Muscle of arm (tissue), 12 donors: ENCODE data around the gene NUDT3. TPM values are rescaled to one million over a fixed set of nuclear protein-coding genes. Genes with fewer than 3 reads are reported as not detected.
A peak's percentile ranks its signal among the peaks of the same experiment; 100 is the strongest.
"Not testable (repeated sequence)": the region's sequence is repeated elsewhere in the genome, so short reads cannot be mapped to it uniquely, and the experiment has no call there.

ENCODE experiments used
- DNase-seq: peaks from one replicate; pipeline ENCODE4 v3.0.0-alpha.2; 2013
- polyA plus RNA-seq, 12 donors: library from polyadenylated mRNA; unstranded; fragments of 120-200 nt; gene quantifications; one replicate each; pipeline ENCODE4 v1.2.1, GENCODE V29; 2013; ENCODE audit not compliant: insufficient read length in 12 of 12

NUDT3 gene
- polyA plus RNA-seq, 12 donors, result 17.6 to 36.9 (median 27.8) TPM; not detected in 1

DNA sequence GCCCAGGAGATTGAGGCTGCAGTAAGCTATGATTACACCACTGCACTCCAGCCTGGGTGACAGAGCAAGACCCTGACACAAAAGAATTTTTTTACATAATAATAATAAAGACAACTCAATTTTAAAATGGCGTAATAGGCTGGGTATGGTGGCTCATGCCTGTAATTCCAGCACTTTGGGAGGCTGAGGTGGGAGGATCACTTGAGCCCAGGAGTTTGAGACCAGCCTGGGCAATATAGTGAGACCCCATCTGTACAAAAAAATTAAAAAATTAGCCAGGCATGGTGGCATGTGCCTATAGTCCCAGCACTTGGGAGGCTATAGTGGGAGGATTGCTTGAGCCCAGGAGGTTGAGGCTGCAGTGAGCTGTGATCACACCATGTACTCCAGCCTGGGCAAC is 15.4 kb upstream of the NUDT3 start:
- not testable (repeated sequence) for DNase-seq

DNA sequence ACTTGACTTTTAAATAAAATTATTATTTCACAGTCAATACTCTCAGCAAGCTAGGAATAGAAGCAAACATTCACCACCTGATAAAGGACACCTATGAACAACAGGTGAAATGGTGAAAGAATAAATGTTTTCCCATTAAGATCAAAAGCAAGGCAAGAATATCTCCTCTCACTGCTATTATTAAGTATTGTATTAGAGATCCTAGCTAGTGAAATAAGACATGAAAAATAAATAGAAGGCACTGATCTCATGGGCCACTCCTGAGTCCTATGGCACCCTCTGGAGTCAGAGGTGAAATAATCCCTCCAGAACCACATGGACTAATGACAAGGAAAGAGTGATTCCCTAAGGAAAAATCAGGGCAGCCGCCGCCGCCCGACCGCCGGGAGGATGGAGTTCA is 4.0 kb upstream of the NUDT3 start:
- DNase-seq, result no peak

DNA sequence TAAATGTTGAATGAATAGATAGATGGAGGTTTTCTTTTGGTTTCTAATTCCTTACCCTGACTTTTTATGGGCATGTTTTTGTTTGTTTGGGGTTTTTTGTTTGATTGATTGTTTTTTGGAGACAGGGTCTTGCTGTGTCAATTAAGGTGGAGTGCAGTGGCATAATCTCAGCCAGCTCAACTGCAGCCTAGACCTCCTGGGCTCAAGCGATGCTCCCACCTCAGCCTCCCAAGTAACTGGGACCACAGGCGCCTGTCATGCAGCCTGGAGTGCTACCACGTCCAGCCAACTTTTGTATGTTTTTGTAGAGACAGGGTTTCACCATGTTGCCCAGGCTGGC is 1.5 kb upstream of the NUDT3 start:
- DNase-seq, result no peak

DNA sequence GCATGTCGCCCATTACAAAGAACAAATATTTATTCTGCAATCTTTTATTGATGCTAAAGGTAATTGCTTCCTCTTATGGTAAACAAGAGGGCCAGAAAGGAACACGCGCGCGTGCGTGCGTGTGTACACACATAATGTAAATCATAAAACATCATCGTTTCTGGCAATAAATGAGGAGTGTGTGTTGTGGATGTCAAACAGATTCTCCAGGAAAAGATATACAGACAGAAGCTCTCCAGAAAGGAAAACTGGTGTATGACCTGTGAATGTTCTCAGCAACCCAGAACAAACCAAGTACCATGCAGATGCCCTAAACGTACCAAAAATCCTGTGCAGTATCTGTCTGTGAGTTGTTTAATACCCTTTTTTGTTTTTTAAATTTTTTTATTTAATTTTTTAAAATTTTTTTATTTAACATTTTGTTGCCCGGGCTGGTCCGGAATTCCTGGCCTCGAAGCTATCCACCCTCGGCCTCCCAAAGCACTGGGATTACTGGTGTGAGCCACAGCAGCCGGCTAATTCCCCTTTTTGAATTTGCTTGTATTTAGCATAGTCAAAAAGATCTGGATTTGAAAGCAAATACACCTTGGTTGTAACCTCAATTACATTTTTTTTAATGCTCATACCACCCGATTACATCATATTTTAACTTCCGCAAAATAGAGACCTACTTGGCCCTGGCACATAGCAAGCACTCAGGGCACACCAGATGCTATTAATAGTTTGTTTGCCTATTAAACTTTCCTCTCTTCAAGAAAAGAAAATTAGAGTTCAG is 909 bp upstream of the NUDT3 start:
- no peak for DNase-seq

DNA sequence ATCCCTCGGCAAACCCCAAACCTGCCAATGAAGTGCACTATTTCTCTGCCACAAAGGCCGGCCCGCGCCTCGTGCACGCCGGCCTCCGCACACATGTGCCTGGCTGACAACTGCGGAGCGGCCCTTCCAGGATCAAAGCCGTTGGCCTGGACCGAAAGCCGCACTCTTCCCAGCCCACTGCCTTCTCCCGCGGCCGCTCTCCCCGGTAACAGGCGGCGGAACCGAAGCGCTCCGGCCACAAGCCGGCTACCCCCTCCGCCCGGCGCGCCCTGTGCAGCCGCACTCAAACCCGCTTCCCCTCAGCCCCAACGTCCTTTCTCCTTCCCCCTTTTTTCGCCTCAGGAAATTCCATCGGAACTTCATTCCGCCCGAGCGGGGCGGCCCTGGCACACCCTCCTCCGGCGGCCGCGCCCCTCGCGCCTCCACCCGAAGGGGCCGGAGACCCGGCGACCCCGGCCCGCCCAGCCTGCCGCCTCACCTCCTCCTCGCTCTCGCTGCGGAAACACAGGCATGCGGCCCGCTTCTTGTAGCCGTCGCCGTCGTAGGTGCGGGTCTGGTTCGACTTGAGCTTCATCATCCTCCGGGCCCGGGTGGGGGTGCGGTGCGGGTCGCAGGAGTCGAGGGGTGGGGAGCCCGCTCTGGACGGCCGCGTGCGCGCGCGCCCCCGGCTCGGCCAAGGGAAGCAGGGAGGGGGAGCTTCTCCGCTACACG is 528 bp downstream of the NUDT3 start:
- DNase-seq, result peak; percentile 58

DNA sequence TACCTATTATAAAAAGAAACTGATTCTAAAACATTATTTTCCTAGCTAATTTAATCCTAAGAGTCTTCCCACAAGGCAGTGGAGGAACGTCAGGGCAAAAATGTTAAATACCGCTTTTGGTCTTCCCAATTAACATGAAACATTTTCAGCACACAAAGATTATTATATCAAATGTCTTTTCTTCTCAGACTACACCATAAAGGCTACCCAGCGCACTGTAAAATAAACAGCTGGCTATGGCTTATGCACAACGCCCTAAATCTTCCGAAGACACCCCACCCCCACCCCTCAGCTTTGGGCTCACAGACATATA is 1.0 kb downstream of the NUDT3 start:
- no peak for DNase-seq

DNA sequence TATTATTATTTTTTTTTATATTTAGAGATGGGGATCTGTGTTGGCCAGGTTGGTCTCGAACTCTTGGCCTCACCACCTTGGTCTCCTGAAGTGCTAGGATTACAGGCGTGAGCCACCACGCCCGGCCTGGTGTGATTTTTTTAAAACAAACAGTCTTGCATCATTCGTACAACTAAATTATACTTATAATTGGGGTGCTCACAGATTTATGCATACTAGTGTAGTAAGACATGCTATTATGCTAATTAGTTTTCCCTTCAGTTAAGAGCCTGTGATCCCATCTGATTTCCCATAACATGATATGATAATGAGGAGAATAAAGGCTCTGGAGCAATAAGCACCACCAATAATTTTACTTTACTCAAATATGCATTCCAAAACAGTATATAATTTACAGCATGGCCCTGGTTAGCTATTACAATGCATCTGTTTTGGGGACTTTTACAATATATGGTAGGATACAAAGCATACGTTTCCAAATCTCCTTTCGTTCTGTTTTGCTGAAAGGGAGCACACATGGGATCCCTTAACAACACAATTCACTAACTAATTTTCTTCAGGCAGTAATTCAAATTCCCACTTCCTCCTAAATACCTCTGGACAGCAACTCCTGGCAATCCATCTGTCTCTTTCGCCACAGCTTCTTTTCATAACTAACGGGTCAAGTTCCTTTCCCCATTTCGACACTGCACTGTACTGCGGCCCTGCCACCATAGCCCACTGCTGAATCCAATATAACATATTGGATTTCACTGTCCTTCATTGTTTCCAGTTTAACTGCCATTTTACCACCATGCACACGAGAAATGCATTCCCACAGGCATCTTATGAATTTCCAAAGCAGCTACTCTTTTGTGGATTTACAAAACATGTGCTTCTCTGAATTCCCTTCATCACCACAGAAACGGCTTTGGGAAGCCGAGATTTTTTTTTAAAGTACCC is 1.7 kb downstream of the NUDT3 start:
- DNase-seq, result peak; percentile 58

DNA sequence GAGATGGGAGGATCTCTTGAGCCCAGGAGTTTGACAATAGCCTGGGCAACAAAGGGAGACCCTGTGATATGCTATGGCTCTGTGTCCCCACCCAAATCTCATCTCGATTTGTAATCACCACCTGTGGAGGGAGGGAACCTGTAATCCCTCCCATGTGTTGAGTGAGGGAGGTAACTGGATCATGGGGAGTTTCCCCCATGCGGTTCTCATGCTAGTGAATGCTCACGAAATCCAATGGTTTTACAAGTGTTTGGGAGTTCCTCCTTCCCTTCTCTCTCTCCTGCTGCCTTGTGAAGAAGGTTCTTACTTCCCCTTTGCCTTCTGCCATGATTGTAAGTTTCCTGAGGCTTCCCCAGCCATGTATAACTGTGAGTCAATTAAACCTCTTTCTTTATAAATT is 3.4 kb downstream of the NUDT3 start:
- DNase-seq, result no peak

DNA sequence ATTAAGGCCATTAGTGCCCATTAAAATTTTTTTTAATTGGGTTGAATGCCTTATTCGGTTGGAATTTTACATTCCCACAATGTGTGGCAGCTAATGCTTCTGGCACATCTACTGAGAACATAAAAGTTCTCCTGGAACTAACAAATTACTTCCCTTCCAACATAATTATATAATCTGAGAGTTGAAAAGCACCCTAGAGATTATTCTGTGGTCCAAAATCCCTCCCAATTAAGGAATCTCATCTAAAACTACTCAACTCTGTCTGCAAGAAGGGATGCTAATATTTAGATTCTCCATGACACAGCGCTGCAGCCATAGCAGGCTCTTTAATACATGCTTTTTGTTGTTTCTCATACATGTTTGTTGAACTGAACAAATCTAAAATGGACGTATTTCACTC is 4.0 kb downstream of the NUDT3 start:
- no peak for DNase-seq

DNA sequence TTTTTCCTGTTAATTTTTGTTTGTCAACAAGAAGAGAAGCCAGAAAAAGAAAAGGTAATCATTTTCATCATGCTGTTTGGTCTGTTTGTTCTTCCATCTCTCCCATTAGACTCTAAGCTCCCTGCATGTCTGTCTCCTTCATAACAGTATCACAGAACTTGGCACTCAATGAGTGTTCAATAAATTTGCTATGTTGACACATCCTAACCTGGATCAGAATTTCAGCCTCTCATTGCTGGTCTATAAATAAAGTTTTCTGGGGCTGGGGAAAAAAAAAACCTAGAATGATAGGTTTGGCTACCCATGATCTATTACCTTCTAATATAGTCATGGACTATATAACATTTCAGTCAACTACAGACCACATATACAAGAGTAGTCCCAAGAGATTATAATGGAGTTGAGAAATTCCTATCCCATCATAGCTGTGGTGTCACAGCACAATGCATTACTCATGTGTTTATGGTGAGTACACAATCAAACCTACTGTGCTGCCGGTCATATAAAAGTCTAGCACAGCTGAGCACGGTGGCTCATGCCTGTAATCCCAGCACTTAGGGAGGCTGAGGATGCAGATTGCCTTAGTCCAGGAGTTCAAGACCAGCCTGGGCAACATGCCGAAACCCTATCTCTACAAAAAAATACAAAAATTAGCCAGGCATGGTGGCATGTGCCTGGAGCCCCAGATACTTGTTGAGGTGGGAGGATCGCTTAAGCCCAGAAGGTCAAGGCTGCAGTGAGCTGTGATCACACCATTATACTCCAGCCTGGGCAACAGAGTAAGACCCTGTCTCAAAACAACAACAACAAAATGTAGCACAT is 5.9 kb downstream of the NUDT3 start:
- DNase-seq, result no peak

DNA sequence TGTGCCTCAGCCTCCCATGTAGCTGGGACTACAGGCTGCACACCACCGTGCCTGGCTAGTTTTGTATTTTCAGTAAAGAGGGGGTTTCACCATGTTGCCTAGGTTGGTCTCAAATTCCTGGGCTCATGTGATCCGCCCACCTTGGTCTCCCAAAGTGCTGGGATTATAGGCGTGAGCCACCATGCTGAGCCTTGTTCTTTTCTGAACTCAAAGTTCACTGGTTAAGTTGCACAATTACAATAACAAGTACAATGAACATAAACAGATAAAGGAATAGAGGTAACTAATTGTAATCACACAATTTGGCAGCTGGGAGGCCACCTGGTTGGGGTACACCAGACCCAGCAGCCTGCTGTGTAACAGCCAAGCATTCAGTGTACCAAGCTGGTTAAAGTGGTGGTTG is 6.7 kb downstream of the NUDT3 start:
- DNase-seq, result no peak

DNA sequence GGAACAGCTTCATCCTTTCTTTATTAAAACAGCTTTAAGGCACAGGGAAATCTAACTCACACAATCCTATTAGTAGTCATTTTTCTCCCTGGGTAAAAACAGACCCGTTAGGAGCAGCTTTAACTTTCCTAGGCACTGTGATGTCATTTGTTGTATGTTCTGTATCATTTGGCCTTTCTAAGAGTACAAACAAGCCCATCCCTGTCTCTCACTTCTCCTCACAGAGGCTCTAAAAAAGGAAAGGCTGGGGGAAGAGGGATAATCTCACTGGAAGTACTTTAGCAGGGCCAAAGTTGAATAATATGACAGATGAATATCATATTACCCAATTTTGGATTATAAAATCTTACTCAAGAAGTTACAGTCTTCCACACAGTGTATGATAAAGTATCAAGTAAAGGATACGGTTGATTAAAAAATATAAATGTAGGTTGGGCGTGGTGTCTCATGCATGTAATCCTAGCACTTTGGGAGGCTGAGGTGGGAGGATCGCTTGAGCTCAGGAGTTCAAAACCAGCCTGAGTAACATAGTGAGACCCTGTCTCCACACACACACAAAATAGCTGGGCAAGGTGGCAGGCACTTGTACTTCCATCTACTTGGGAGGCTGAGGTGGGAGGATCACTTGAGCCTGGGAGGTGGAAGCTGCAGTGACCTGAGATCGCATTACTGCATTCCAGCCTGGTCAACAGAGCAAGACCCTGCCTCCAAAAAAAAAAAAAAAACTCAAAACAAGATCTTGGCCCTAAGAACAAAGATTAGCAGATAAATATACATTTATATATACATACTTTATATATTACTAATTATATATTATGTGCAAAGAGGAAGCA is 7.9 kb downstream of the NUDT3 start:
- DNase-seq, result no peak

DNA sequence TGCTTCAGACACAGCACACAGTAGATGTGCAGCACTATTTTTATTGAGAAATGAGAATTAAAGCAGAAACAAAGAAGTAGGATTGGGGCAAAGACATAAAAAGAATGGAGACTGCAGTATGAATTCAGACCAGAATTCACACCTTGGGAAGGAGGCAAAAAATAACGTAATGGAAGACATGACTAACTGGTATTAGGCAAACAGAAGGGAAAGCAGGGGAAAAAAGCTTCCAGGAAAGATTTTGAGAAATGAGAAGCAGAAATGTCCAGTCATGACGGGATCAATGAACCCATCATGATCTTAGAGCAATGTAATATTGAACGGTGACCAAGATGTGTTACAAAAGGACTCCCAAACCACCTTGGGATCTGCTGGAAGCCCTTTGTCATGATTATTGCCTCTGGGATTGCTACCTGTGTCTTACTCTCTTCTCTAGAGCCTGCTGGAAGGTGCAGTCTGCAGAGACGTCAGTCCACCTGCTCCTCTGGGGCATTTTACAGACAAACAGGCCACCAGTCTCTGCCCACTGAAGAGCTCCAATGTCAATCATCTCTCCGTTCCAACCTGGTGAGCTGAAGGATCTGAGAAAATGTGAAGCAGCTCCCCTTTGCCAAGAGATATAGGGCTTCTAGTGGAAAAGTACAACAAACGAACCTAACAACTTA is 8.7 kb downstream of the NUDT3 start:
- DNase-seq, result no peak

DNA sequence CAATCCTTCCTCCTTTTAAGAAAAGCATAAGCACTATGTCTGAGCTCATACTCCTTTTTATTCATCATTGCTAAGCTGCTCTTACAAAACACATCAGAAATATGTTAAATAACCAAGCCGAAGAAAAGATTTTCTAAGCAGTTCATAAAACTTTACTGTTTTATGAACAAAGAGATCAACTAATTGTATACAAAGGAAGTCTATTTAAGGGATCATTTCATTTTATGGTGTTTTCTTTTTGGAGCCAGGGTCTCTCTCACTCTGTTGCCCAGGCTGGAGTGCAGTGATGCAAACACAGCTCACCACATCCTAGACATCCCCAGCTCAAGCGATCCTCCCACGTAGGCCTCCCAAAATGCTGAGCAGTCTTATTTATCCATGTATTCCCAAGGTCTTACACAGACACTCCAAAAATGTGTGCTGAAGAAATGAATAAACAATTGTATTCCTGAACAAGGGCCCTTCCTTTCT is 9.3 kb downstream of the NUDT3 start:
- no peak for DNase-seq

DNA sequence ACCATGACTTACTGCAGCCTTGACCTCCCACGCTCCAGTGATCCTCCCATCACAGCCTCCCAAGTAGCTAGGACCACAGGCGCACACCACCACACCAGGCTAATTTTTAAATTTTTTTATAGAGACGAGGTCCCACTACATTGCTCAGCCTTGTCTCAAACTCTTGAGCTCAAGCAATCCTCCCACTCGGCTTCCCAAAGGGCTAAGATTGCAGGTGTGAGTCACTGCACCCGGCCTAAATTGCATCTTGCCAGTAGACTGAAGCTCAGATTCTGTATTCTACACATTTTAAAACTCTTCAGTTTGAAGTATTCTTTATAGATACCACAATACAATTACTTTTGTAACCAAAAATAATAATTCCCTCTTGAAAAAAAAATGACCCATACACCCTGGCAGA is 11.4 kb downstream of the NUDT3 start:
- no peak for DNase-seq

DNA sequence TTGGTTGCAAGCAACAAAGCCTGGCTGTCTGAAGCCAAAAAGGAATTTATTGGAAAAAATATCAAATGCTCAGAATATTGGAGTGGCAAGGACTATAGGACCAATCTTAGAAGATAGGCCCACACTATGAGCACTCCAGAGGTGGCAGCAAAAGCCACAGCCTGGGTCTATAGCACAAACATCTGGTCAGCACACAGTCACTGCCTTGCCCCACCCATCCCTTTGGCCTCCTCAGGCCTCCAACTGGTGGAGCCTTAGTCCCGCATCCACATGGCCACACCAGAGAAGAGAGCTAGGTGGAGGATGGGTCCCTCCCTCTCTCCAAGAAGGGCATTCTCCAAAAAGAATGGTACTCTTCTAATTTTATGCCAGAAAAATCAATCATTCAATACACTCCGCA is 14.0 kb downstream of the NUDT3 start:
- no peak for DNase-seq

DNA sequence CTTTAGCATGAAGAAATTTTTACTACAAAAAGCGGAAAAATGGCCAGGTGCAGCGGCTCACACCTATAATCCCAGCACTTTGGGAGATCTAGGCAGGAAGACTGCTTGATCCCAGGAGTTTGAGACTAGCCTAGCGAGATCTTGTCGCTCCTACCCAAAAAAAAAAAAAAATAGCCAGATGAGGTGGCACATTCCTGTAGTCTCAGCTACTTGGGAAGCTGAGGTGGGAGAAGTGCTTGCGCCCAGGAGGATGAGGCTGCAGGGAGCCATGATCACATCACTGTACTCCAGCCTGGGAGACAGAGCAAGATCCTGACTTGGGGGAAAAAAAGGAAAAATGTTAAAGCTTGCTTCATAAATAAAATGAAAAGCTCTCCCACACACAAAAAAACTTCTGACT is 14.5 kb downstream of the NUDT3 start:
- DNase-seq, result no peak

DNA sequence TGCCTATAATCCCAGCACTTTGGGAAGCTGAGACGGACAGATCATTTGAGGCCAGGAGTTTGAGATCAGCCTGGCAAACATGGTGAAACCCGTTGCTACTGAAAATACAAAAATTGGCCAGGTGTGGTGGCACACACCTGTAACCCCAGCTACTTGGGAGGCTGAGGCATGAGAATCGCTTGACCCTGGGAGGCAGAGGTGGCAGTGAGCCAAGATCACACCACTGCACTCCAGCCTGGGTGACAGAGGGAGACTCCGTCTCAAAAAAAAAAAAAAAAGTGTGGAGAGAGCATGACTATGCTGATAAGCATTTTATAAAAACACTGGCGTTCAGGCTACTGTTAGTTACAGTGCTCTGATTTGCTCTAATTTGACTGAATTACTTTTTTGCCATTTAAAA is 14.9 kb downstream of the NUDT3 start:
- not testable (repeated sequence) for DNase-seq

DNA sequence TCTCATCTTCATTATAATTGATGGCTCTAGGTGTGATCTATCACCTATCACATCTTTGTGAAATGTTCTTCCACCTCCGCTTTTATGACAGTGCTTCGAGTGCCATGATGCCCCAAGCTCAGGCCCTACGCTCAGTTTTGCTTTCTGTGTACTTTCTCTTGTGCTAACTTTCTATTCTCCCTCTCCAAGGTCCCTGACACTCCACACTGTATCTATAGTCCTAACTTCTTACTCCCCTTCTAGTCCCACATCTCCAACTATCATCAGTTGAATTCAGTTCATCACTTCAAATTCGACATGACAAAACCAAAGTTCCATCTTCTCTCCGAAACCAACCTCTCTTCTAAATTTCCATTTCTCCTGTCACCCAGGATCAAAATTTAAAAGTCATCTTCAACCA is 16.6 kb downstream of the NUDT3 start:
- DNase-seq, result no peak

DNA sequence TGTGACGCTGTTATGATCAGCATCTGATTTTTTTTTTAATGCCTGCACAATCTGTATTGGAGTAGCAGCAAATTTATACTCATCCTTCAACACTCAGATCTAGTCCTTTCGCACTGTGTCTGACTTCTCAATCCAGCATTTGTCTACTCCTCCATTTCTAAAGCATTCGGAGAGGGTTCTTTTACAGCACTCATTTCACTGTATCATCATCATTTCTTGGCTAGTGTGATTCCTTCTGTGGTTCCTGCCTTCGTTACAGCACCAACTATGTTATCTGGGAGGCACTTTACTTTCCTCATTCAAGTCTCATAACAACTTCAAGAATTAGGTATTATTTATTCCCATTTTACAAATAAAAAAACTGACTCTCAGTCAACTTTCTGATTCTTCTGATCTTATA is 18.0 kb downstream of the NUDT3 start:
- DNase-seq, result no peak
